IMR-90 (cell line): ENCODE data around the gene FBXO17. TPM values are rescaled to one million over a fixed set of nuclear protein-coding genes. Genes with fewer than 3 reads are reported as not detected.

ENCODE experiments used
- ATAC-seq: fragments of 200-7000 bp; cut with Tn5 transposase; 2 replicates; pipeline ENCODE4 v1.9.1; 2020; ENCODE audit warnings: low read depth, mild to moderate bottlenecking, moderate library complexity
- BruUV-seq: library from RNA; stranded (reverse); fragments of 400-500 nt; replicated peaks from 2 replicates; lab custom pipeline; 2021; lab: Mats Ljungman, UMichigan
- CTCF ChIA-PET: fragments of 300-600 bp; formaldehyde crosslinking; extraction: SDS; loops from one replicate; lab custom pipeline; 2021; ENCODE audit warnings: antibody characterized with exemption; lab: Yijun Ruan, JAX
- POLR2A ChIA-PET: fragments of 300-600 bp; sonication (Branson Sonifier 250); formaldehyde crosslinking; loops from one replicate; lab custom pipeline; 2022; ENCODE audit warnings: antibody characterized with exemption; ENCODE audit not compliant: unreplicated experiment; lab: Charles Lee
- DNase-seq: peaks from one replicate; pipeline ENCODE4 v3.0.0; 2013
- H2AFZ ChIP-seq: replicated peaks from 2 replicates; pipeline ENCODE3; 2013; ENCODE audit warnings: low read length, mild to moderate bottlenecking; ENCODE audit not compliant: poor library complexity
- H2AK5ac ChIP-seq: 2 replicates; pipeline ENCODE4 v1.6.1; 2013; ENCODE audit warnings: low read depth, low read length, inconsistent platforms
- H2AK9ac ChIP-seq: replicated peaks from 2 replicates; pipeline ENCODE3; 2013; ENCODE audit warnings: mild to moderate bottlenecking, low read depth, low read length, moderate library complexity; ENCODE audit not compliant: poor library complexity
- H2BK120ac ChIP-seq: 2 replicates; pipeline ENCODE4 v1.6.1; 2013; ENCODE audit warnings: low read depth, low read length, inconsistent platforms
- H2BK15ac ChIP-seq: 3 replicates; pipeline ENCODE4 v1.6.1; 2013; ENCODE audit warnings: low read depth, low read length, inconsistent platforms
- H2BK20ac ChIP-seq: 2 replicates; pipeline ENCODE4 v1.6.1; 2013; ENCODE audit warnings: low read depth, mild to moderate bottlenecking, inconsistent platforms, low read length, moderate library complexity
- H2BK5ac ChIP-seq: 2 replicates; pipeline ENCODE4 v1.6.1; 2013; ENCODE audit warnings: mild to moderate bottlenecking, low read depth, low read length, inconsistent platforms; ENCODE audit not compliant: poor library complexity, severe bottlenecking
- H3K14ac ChIP-seq: replicated peaks from 2 replicates; pipeline ENCODE4 v1.6.1; 2013; ENCODE audit warnings: low read depth, low read length, inconsistent platforms
- H3K18ac ChIP-seq: 2 replicates; pipeline ENCODE4 v1.6.1; 2013; ENCODE audit warnings: low read depth, low read length, control low read depth
- H3K23ac ChIP-seq: 2 replicates; pipeline ENCODE4 v1.6.1; 2013; ENCODE audit warnings: low read depth, low read length, inconsistent platforms
- H3K27ac ChIP-seq: 2 replicates; pipeline ENCODE4 v1.5.1; 2013; ENCODE audit warnings: mild to moderate bottlenecking, control low read depth, low read length; ENCODE audit not compliant: insufficient read depth
- H3K27me3 ChIP-seq: 2 replicates; pipeline ENCODE4 v1.6.1; 2013; ENCODE audit warnings: low read length; ENCODE audit not compliant: control insufficient read depth, insufficient read depth
- H3K36me3 ChIP-seq: 2 replicates; pipeline ENCODE4 v1.6.1; 2013; ENCODE audit warnings: low read length, mixed read lengths; ENCODE audit not compliant: control insufficient read depth, insufficient read depth
- H3K4ac ChIP-seq: 2 replicates; pipeline ENCODE4 v1.6.1; 2013; ENCODE audit warnings: low read depth, low read length, inconsistent platforms
- H3K4me1 ChIP-seq: 2 replicates; pipeline ENCODE4 v1.6.1; 2013; ENCODE audit warnings: low read length, mixed read lengths; ENCODE audit not compliant: control insufficient read depth, insufficient read depth
- H3K4me2 ChIP-seq: 2 replicates; pipeline ENCODE4 v1.6.1; 2013; ENCODE audit warnings: low read depth, mild to moderate bottlenecking, control low read depth, low read length, moderate library complexity
- H3K4me3 ChIP-seq: 2 replicates; pipeline ENCODE4 v1.5.1; 2013; ENCODE audit warnings: low read depth, mild to moderate bottlenecking, control low read depth, low read length, moderate library complexity; ENCODE audit not compliant: insufficient read depth
- H3K56ac ChIP-seq: 2 replicates; pipeline ENCODE4 v1.6.1; 2013; ENCODE audit warnings: low read length, inconsistent platforms; ENCODE audit not compliant: insufficient read depth; ENCODE audit errors: extremely low read depth
- H3K79me1 ChIP-seq, 2 experiments: 2 replicates each; pipeline ENCODE4 v1.6.1; 2013; ENCODE audit warnings: low read length in 2 of 2, inconsistent platforms in 1 of 2, low read depth in 1 of 2
- H3K9ac ChIP-seq: 2 replicates; pipeline ENCODE4 v1.6.1; 2013; ENCODE audit warnings: low read depth, low read length, control low read depth
- H3K9me1 ChIP-seq: 2 replicates; pipeline ENCODE4 v1.6.1; 2013; ENCODE audit warnings: low read length, inconsistent platforms; ENCODE audit not compliant: insufficient read depth
- H3K9me3 ChIP-seq: 2 replicates; pipeline ENCODE4 v1.6.1; 2013; ENCODE audit warnings: low read length; ENCODE audit not compliant: control insufficient read depth, insufficient read depth
- H4K20me1 ChIP-seq: 2 replicates; pipeline ENCODE4 v1.6.1; 2013; ENCODE audit warnings: low read length, inconsistent platforms; ENCODE audit not compliant: insufficient read depth
- H4K5ac ChIP-seq: 2 replicates; pipeline ENCODE4 v1.6.1; 2013; ENCODE audit warnings: mild to moderate bottlenecking, low read depth, low read length, control low read depth
- H4K8ac ChIP-seq, 2 experiments: 2 replicates each; pipeline ENCODE4 v1.6.1; 2013; ENCODE audit warnings: low read depth in 2 of 2, low read length in 2 of 2, control low read depth in 1 of 2, inconsistent platforms in 1 of 2
- H4K91ac ChIP-seq: 2 replicates; pipeline ENCODE4 v1.6.1; 2013; ENCODE audit warnings: low read depth, low read length, inconsistent platforms; ENCODE audit not compliant: insufficient read depth
- BHLHE40 ChIP-seq: fragments of 150-350 bp; IDR thresholded peaks from 2 replicates; pipeline ENCODE4 v1.6.1; 2016; ENCODE audit warnings: mild to moderate bottlenecking, low read depth, low read length
- CEBPB ChIP-seq: IDR thresholded peaks from 2 replicates; pipeline ENCODE4 v1.6.1; 2012; ENCODE audit warnings: low read depth, low read length, improper control_type of control experiment
- CHD1 ChIP-seq: IDR thresholded peaks from 2 replicates; pipeline ENCODE4 v1.6.1; 2012; ENCODE audit warnings: low read depth, low read length, improper control_type of control experiment
- CTCF ChIP-seq: conservative IDR thresholded peaks from 2 replicates; pipeline ENCODE4 v1.5.1; 2012; ENCODE audit warnings: mild to moderate bottlenecking, low read depth, low read length, improper control_type of control experiment
- FOS ChIP-seq: fragments of 150-350 bp; IDR thresholded peaks from 2 replicates; pipeline ENCODE4 v1.6.1; 2016; ENCODE audit warnings: low read depth, low read length
- MAFK ChIP-seq: IDR thresholded peaks from 2 replicates; pipeline ENCODE4 v1.6.1; 2012; ENCODE audit warnings: low read depth, low read length, improper control_type of control experiment
- MAZ ChIP-seq: IDR thresholded peaks from 2 replicates; pipeline ENCODE4 v1.6.1; 2012; ENCODE audit warnings: low read depth, mild to moderate bottlenecking, low read length, improper control_type of control experiment, moderate library complexity, borderline replicate concordance
- MXI1 ChIP-seq: IDR thresholded peaks from 2 replicates; pipeline ENCODE4 v1.6.1; 2012; ENCODE audit warnings: low read depth, mild to moderate bottlenecking, low read length, moderate library complexity, borderline replicate concordance
- NFE2L2 ChIP-seq: fragments of 150-350 bp; IDR thresholded peaks from 2 replicates; pipeline ENCODE4 v1.6.1; 2016; ENCODE audit warnings: low read depth, mild to moderate bottlenecking, low read length
- POLR2A ChIP-seq: IDR thresholded peaks from 2 replicates; pipeline ENCODE4 v1.6.1; 2012; ENCODE audit warnings: mild to moderate bottlenecking, low read depth, low read length
- RAD21 ChIP-seq: IDR thresholded peaks from 2 replicates; pipeline ENCODE4 v1.6.1; 2012; ENCODE audit warnings: low read length, improper control_type of control experiment
- RCOR1 ChIP-seq: IDR thresholded peaks from 2 replicates; pipeline ENCODE4 v1.6.1; 2012; ENCODE audit warnings: mild to moderate bottlenecking, low read length, improper control_type of control experiment; ENCODE audit not compliant: insufficient replicate concordance
- RFX5 ChIP-seq: IDR thresholded peaks from 2 replicates; pipeline ENCODE4 v1.8.0; 2012; ENCODE audit warnings: low read depth, mild to moderate bottlenecking, low read length, moderate library complexity
- SMC3 ChIP-seq: fragments of 150-350 bp; IDR thresholded peaks from 2 replicates; pipeline ENCODE4 v1.6.1; 2016; ENCODE audit warnings: low read depth, mild to moderate bottlenecking, antibody characterized with exemption, low read length, moderate library complexity
- USF2 ChIP-seq: fragments of 150-350 bp; IDR thresholded peaks from 2 replicates; pipeline ENCODE4 v1.6.1; 2017; ENCODE audit warnings: mild to moderate bottlenecking, antibody characterized with exemption, low read length, low read depth
- WGBS, 2 experiments: methylation state at CpG; one replicate each; pipeline versions ENCODE4 v1.1.5 to v1.1.7; 2013; ENCODE audit warnings: missing lambda C conversion rate in 2 of 2; ENCODE audit not compliant: insufficient read length in 1 of 2; ENCODE audit errors: extremely low coverage in 2 of 2; 5-methylcytosine and 5-hydroxymethylcytosine counted together
- dilution Hi-C: fragments of 300-500 bp; cut with HindIII; formaldehyde crosslinking; loops from one replicate; pipeline ENCODE4 v1.14.3; 2018; ENCODE audit warnings: low sequenced_read_pairs; ENCODE audit not compliant: unreplicated experiment
- in situ Hi-C: fragments of 300-500 bp; cut with MboI; formaldehyde crosslinking; loops from 3 replicates; pipeline ENCODE4 v1.14.3; 2019; ENCODE audit warnings: low sequenced_read_pairs, inconsistent platforms, mixed read lengths
- intact Hi-C: fragments of 100-400 bp; cut with micrococcal nuclease; formaldehyde crosslinking; loops from 2 replicates; pipeline ENCODE4 v1.10.0; 2022
- polyA plus RNA-seq, 3 experiments: library from polyadenylated mRNA; depleted of rRNA; stranded (reverse); fragments of >200 nt; gene quantifications; 2 replicates each; pipeline ENCODE4 v1.2.3, GENCODE V29; 2012; ENCODE audit warnings: low replicate concordance in 1 of 3
- total RNA-seq: library from RNA; depleted of rRNA; stranded (reverse); fragments of >200 nt; gene quantifications from 2 replicates; pipeline ENCODE4 v1.2.3, GENCODE V29; 2012

The FBXO17 gene
- total and polyA plus RNA-seq, 2 of the 4 experiments (the other 2 are of a cell fraction): 10.8 to 20.7 TPM

- BruUV-seq: no TSS peak
- TF ChIP-seq RAD21: no peak
- no peak for TF ChIP-seq MAFK
- TF ChIP-seq BHLHE40: no peak
- no peak for TF ChIP-seq SMC3
- no peak for TF ChIP-seq RFX5
- no peak for TF ChIP-seq POLR2A
- TF ChIP-seq NFE2L2: no peak
- TF ChIP-seq MXI1: no peak
- TF ChIP-seq USF2: no peak
- no peak for TF ChIP-seq FOS
- TF ChIP-seq RCOR1: no peak
- TF ChIP-seq MAZ: no peak
- TF ChIP-seq CTCF: no peak
- TF ChIP-seq CHD1: no peak
- no peak for TF ChIP-seq CEBPB
Observed at GRCh38 chr19:38921420-38922274, 53.9 kb downstream of the FBXO17 start.

More at GRCh38 chr19:38921420-38922274, 53.9 kb downstream of the FBXO17 start:
- ChIA-PET POLR2A (no interaction called here), CTCF (interaction anchor here (0.6 to 1.8 kb wide), 2 partner anchors 9 to 442 kb away, joined by 4 to 5 read pairs; partner anchors contain the start of genes MRPS12 and SARS2)
- Histone ChIP-seq H3K9me3 (no peaks in the 10 kb centered on the region), H3K4me2 (no peak overlapping the region), H2AK9ac (no peak overlapping the region), H4K91ac (no peak overlapping the region), H3K23ac (no peak overlapping the region), H3K56ac (no peak overlapping the region), H4K20me1 (no peaks in the 10 kb centered on the region; the same call in 1 of the 2 replicates), H3K79me1 (no peaks in the 10 kb centered on the region), H3K9ac (no peak overlapping the region), H2BK120ac (no peak overlapping the region), H3K27me3 (no peaks in the 10 kb centered on the region), H3K4me1 (no peaks in the 10 kb centered on the region), H2AFZ (no peak overlapping the region), H3K18ac (no peak overlapping the region), H4K8ac (no peak overlapping the region), H3K36me3 (peaks cover 20% of the 10 kb centered on the region), H4K5ac (no peak overlapping the region), H3K27ac (no peak overlapping the region), H2BK5ac (no peak overlapping the region), H2BK20ac (no peak overlapping the region), H3K14ac (no peak overlapping the region), H2BK15ac (no peak overlapping the region), H3K4ac (no peak overlapping the region), H3K4me3 (no peak overlapping the region), H2AK5ac (no peak overlapping the region), H3K9me1 (no peaks in the 10 kb centered on the region)
- in situ Hi-C loops: loop anchor here (10.0 to 25.0 kb wide), 2 partner anchors 184 to 297 kb away; partner anchors contain the start of gene CAPN12
- ATAC-seq (no peak), DNase-seq (no peak)
- dilution Hi-C loops: no loop called here
- WGBS, 2 experiments: 95% methylated on average over 4 of the region's 20 CpGs; no CpG with 5 or more reads in 1 of the 2 experiments
- intact Hi-C loops: no loop called here
